22Rv1 (cell line): Measurements from ENCODE around the gene ABTB2.

Experiments used
- CTCF ChIP-seq: fragments of 450-650 bp; IDR thresholded peaks from 2 replicates; pipeline ENCODE4 v1.5.1; 2017; ENCODE audit warnings: mild to moderate bottlenecking
- ZFX ChIP-seq: fragments of 450-650 bp; IDR thresholded peaks from 2 replicates; pipeline ENCODE4 v1.6.1; 2017; ENCODE audit warnings: antibody characterized with exemption, borderline replicate concordance

GRCh38 chr11:34167961-34168360, 189.8 kb downstream of the ABTB2 start:
- TF ChIP-seq CTCF (no peak), ZFX (no peak)
